Neural cell (in vitro differentiated cells): ENCODE data around the gene TTLL5. TPM values are rescaled to one million over a fixed set of nuclear protein-coding genes. Genes with fewer than 3 reads are reported as not detected.

Experiments
- H2AFZ ChIP-seq: fragments of 200-600, 300-800 bp; sonication (generic), shearing (Covaris generic); 2 replicates; pipeline ENCODE4 v1.6.0; 2014; ENCODE audit warnings: low read depth, mild to moderate bottlenecking, antibody characterized with exemption, low read length, moderate library complexity
- H3F3A ChIP-seq: fragments of 200-600 bp; shearing (Covaris generic); 2 replicates; pipeline ENCODE4 v1.6.1; 2016; ENCODE audit warnings: mild to moderate bottlenecking, moderate library complexity, mixed read lengths, antibody characterized with exemption, low read length; ENCODE audit not compliant: insufficient read depth, poor library complexity, severe bottlenecking
- H3K27ac ChIP-seq: fragments of 200-600, 300-800 bp; sonication (generic), shearing (Covaris generic); 2 replicates; pipeline ENCODE4 v1.5.1; 2014; ENCODE audit warnings: mild to moderate bottlenecking, low read length, moderate library complexity
- H3K27me3 ChIP-seq: fragments of 300-800, 200-600 bp; sonication (generic), shearing (Covaris generic); 2 replicates; pipeline ENCODE4 v1.6.0; 2014; ENCODE audit warnings: mild to moderate bottlenecking, low read depth, low read length, moderate library complexity; ENCODE audit not compliant: insufficient read depth
- H3K36me3 ChIP-seq: fragments of 300-800, 200-600 bp; sonication (generic), shearing (Covaris generic); 2 replicates; pipeline ENCODE4 v1.5.1; 2014; ENCODE audit warnings: mild to moderate bottlenecking, antibody characterized with exemption, low read length, moderate library complexity; ENCODE audit not compliant: insufficient read depth
- H3K4me2 ChIP-seq: fragments of 300-800, 200-600 bp; sonication (generic), shearing (Covaris generic); 2 replicates; pipeline ENCODE4 v1.6.0; 2014; ENCODE audit warnings: mild to moderate bottlenecking, low read length
- H3K4me3 ChIP-seq: fragments of 300-800, 200-600 bp; sonication (generic), shearing (Covaris generic); 2 replicates; pipeline ENCODE4 v1.5.1; 2014; ENCODE audit warnings: mild to moderate bottlenecking, low read length, moderate library complexity
- H3K79me2 ChIP-seq: fragments of 200-600 bp; shearing (Covaris generic); replicated peaks from 2 replicates; pipeline ENCODE4 v1.6.0; 2014; ENCODE audit warnings: mild to moderate bottlenecking, low read length, moderate library complexity; ENCODE audit not compliant: insufficient read depth
- H3K9ac ChIP-seq: fragments of 300-800, 200-600 bp; sonication (generic), shearing (Covaris generic); 2 replicates; pipeline ENCODE4 v1.6.1; 2016; ENCODE audit warnings: mild to moderate bottlenecking, low read length, mixed read lengths
- H3K9me2 ChIP-seq: fragments of 200-600 bp; shearing (Covaris generic); 2 replicates; pipeline ENCODE4 v1.6.1; 2016; ENCODE audit warnings: mild to moderate bottlenecking, low read length, mixed read lengths; ENCODE audit not compliant: insufficient read depth
- H3K9me3 ChIP-seq: fragments of 200-600, 300-800 bp; sonication (generic), shearing (Covaris generic); 2 replicates; pipeline ENCODE4 v1.6.1; 2016; ENCODE audit warnings: mild to moderate bottlenecking, mixed run types, low read length, moderate library complexity, mixed read lengths
- H4K20me1 ChIP-seq: fragments of 200-600 bp; shearing (Covaris generic); 2 replicates; pipeline ENCODE4 v1.6.1; 2016; ENCODE audit warnings: mild to moderate bottlenecking, mixed run types; ENCODE audit not compliant: insufficient read depth
- CTCF ChIP-seq: fragments of 450-650 bp; IDR thresholded peaks from 2 replicates; pipeline ENCODE4 v1.5.1; 2014; ENCODE audit warnings: antibody characterized with exemption, mild to moderate bottlenecking, moderate library complexity; ENCODE audit not compliant: poor library complexity, severe bottlenecking
- EP300 ChIP-seq: fragments of 450-650 bp; conservative IDR thresholded peaks from 2 replicates; pipeline ENCODE4 v1.6.1; 2014; ENCODE audit warnings: antibody characterized with exemption, mild to moderate bottlenecking, moderate library complexity; ENCODE audit not compliant: poor library complexity, severe bottlenecking
- EZH2 ChIP-seq: fragments of 200-600, 300-800 bp; shearing (Covaris generic), sonication (generic); IDR thresholded peaks from 2 replicates; pipeline ENCODE4 v1.6.1; 2014; ENCODE audit warnings: antibody characterized with exemption, low read length, borderline replicate concordance, mild to moderate bottlenecking; ENCODE audit not compliant: insufficient read depth, poor library complexity, severe bottlenecking
- MXI1 ChIP-seq: fragments of 450-650 bp; conservative IDR thresholded peaks from 2 replicates; pipeline ENCODE4 v1.6.1; 2014; ENCODE audit warnings: antibody characterized with exemption, mild to moderate bottlenecking; ENCODE audit not compliant: poor library complexity, severe bottlenecking
- POLR2AphosphoS5 ChIP-seq: IDR thresholded peaks from 2 replicates; pipeline ENCODE4 v1.6.1; 2012
- RAD21 ChIP-seq: fragments of 450-650 bp; conservative IDR thresholded peaks from 2 replicates; pipeline ENCODE4 v1.6.1; 2014; ENCODE audit warnings: antibody characterized with exemption, mild to moderate bottlenecking, moderate library complexity
- REST ChIP-seq: IDR thresholded peaks from 2 replicates; pipeline ENCODE4 v1.6.1; 2012; ENCODE audit warnings: borderline replicate concordance
- SMC3 ChIP-seq: fragments of 450-650 bp; conservative IDR thresholded peaks from 2 replicates; pipeline ENCODE4 v1.6.1; 2014; ENCODE audit warnings: antibody characterized with exemption, mild to moderate bottlenecking, moderate library complexity; ENCODE audit not compliant: poor library complexity
- TAF1 ChIP-seq: IDR thresholded peaks from 2 replicates; pipeline ENCODE4 v1.6.1; 2012; ENCODE audit warnings: low read depth
- polyA plus RNA-seq: library from polyadenylated mRNA; depleted of rRNA; stranded (reverse); fragments of >200 nt; gene quantifications from 2 replicates; pipeline ENCODE4 v1.2.3, GENCODE V29; 2014

Gene TTLL5
- polyA plus RNA-seq, 1 donor from 2014 or later = 8.2 TPM

GRCh38 chr14:75685910-75686309 is 24.9 kb downstream of the TTLL5 start:
- Histone ChIP-seq H3K27ac (no peak overlapping the region), H3K27me3 (no peaks in the 10 kb centered on the region), H3K79me2 (no peaks in the 10 kb centered on the region), H4K20me1 (no peaks in the 10 kb centered on the region), H3K36me3 (peaks cover 14% of the 10 kb centered on the region), H2AFZ (no peak overlapping the region), H3F3A (no peaks in the 10 kb centered on the region), H3K4me2 (no peak overlapping the region), H3K9me3 (no peaks in the 10 kb centered on the region), H3K9me2 (no peaks in the 10 kb centered on the region), H3K9ac (no peak overlapping the region), H3K4me3 (no peak overlapping the region)
- TF ChIP-seq RAD21 = no peak
- no peak for TF ChIP-seq POLR2AphosphoS5
- no peak for TF ChIP-seq TAF1
- no peak for TF ChIP-seq MXI1
- no peak for TF ChIP-seq SMC3
- TF ChIP-seq EZH2 = no peak
- no peak for TF ChIP-seq CTCF
- TF ChIP-seq REST = no peak
- TF ChIP-seq EP300 = no peak

GRCh38 chr14:75689012-75689411 is 28.0 kb downstream of the TTLL5 start:
- no peaks in the 10 kb centered on the region for H3K9me3 ChIP-seq
- H2AFZ ChIP-seq = no peak overlapping the region
- H3K4me3 ChIP-seq = no peak overlapping the region
- no peaks in the 10 kb centered on the region for H3K36me3 ChIP-seq
- no peaks in the 10 kb centered on the region for H3K27me3 ChIP-seq
- H3K9ac ChIP-seq = no peak overlapping the region
- TF ChIP-seq CTCF (no peak), MXI1 (no peak), EZH2 (no peak), TAF1 (no peak), SMC3 (no peak), REST (no peak), RAD21 (no peak), EP300 (no peak), POLR2AphosphoS5 (no peak)
- no peak overlapping the region for H3K27ac ChIP-seq
- H3K79me2 ChIP-seq = no peaks in the 10 kb centered on the region
- H3K9me2 ChIP-seq = no peaks in the 10 kb centered on the region
- no peaks in the 10 kb centered on the region for H4K20me1 ChIP-seq
- no peaks in the 10 kb centered on the region for H3F3A ChIP-seq
- H3K4me2 ChIP-seq = no peak overlapping the region
